Fibroblast of lung (primary cell): ENCODE measurements around the gene DENND4A.

Source experiments
- CTCF ChIP-seq, 2 donors: IDR thresholded peaks in 1 of 2; conservative IDR thresholded peaks in 1 of 2; 1 replicate in 1 of 2; 2 replicates in 1 of 2; pipeline ENCODE4 v1.5.1; 2011 to 2012; ENCODE audit warnings: low read length in 2 of 2, control low read depth in 1 of 2, inconsistent platforms in 1 of 2, low read depth in 1 of 2, mild to moderate bottlenecking in 1 of 2
- EZH2 ChIP-seq: IDR thresholded peaks from 2 replicates; pipeline ENCODE4 v1.5.1; 2012; ENCODE audit warnings: low read length, control low read depth, mild to moderate bottlenecking; ENCODE audit errors: missing control alignments

GRCh38 chr15:65836665-65837064, 44.6 kb upstream of the DENND4A start:
- no peak for TF ChIP-seq EZH2
- TF ChIP-seq CTCF (conservative IDR thresholded peaks at IDR 0.05 in 1 of 2, IDR thresholded peaks at IDR 0.05 in 1 of 2; ENCODE audit: low read depth in 1 of 2, low read length in 2 of 2): peak in 1 of 2 donors; percentile 18
